IPS-15b (cell line): ENCODE measurements around the gene MPZ.

Experiments used
- H3K27me3 ChIP-seq: one replicate; pipeline ENCODE4 v1.6.1; 2013; ENCODE audit warnings: low read length; ENCODE audit not compliant: control insufficient read depth, insufficient read depth
- H3K36me3 ChIP-seq: one replicate; pipeline ENCODE4 v1.6.1; 2013; ENCODE audit warnings: low read length; ENCODE audit not compliant: control insufficient read depth, insufficient read depth
- H3K4me1 ChIP-seq: one replicate; pipeline ENCODE4 v1.6.1; 2013; ENCODE audit warnings: mild to moderate bottlenecking, low read length; ENCODE audit not compliant: control insufficient read depth, insufficient read depth
- H3K4me3 ChIP-seq: one replicate; pipeline ENCODE4 v1.5.1; 2013; ENCODE audit warnings: low read depth, low read length
- H3K9ac ChIP-seq: one replicate; pipeline ENCODE4 v1.6.1; 2013; ENCODE audit warnings: low read depth, mild to moderate bottlenecking, low read length
- H3K9me3 ChIP-seq: one replicate; pipeline ENCODE4 v1.6.1; 2013; ENCODE audit warnings: mild to moderate bottlenecking, low read length; ENCODE audit not compliant: control insufficient read depth, insufficient read depth

The MPZ gene

DNA sequence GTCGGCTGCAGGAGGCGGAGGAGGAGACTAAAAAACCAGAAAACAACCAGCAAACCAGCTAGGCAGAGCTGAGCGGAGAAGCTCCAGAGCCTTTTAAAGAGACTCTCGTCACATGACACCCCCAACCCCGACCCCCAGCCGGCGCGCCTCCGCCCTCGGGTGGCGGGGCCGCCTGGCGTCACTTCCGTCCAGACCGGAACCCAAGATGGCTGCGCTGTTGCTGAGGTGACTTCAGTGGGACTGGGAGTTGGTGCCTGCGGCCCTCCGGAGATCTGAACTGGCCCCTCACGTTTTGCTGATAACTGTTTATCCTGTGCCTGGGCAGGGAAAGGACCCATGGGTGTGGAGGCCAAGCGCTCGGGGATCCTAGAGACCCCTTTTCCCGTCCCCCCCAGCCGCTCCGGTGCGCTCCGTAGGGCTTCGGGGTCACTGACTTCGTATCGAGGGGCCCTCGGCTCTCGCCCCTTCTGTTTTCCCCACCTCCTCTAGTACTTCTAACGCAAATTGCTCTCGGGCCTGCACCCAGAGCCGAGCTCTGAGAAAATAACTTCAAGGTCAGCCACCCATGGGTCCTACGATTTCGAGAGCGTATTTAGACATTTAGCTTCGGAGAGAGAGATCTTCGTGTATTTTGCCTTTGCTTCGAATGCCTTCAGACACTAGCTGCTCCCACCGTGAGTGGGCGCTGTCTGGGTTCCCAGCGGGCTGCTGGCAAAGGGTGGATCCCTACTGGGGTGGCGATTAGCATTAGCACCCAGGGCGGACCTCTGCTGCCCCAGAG is 4.6 kb upstream of the MPZ start, which contains the start of gene SDHC:
TSS of gene SDHC (plus strand) at position 181 of the 781 bp plus-strand sequence. CDS start at position 206, 25 bp downstream.
- Histone ChIP-seq H3K36me3 (no peaks in the 10 kb centered on the region), H3K4me3 (peak within 1 kb of the TSS; percentile 98), H3K4me1 (peaks cover 10% of the 10 kb centered on the region), H3K9ac (peak within 1 kb of the TSS; percentile 97), H3K9me3 (no peaks in the 10 kb centered on the region), H3K27me3 (no peaks in the 10 kb centered on the region)

DNA sequence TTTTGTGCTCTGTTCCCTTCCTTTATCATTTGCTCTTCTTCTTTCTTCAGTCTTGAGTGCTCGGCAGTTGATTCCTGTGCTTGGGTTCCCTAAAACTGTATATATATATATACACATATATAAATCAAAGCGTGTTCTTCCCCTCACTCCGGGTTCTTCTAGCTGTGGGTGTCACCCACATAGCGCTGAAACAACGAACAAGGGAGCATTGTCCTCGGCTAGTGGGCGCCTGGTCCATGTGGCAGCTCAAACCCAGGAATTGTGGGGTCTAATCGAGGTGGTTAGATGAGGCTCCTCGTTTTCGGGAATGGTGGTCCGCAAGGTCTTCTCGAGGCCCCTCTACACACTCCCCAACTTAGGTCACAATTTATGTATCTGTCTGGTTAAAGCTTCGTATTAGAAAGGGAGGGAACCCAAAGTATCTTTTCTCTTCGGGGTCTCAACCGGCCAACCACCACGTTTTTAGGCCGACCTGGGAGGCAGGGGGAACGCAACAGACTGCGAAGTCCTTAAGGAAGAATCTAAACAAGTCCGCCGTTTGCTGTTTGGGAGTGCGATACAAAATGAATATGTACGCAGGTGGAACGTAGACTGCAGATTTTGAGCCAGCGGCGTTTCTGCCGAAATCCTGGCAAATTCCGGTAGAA is 3.9 kb upstream of the MPZ start:
- no peaks in the 10 kb centered on the region for H3K36me3 ChIP-seq
- no peaks in the 10 kb centered on the region for H3K9me3 ChIP-seq
- H3K27me3 ChIP-seq: no peaks in the 10 kb centered on the region
- peak overlapping the region; percentile 98 for H3K4me3 ChIP-seq
- H3K4me1 ChIP-seq: peaks cover 10% of the 10 kb centered on the region
- peak overlapping the region; percentile 97 for H3K9ac ChIP-seq

DNA sequence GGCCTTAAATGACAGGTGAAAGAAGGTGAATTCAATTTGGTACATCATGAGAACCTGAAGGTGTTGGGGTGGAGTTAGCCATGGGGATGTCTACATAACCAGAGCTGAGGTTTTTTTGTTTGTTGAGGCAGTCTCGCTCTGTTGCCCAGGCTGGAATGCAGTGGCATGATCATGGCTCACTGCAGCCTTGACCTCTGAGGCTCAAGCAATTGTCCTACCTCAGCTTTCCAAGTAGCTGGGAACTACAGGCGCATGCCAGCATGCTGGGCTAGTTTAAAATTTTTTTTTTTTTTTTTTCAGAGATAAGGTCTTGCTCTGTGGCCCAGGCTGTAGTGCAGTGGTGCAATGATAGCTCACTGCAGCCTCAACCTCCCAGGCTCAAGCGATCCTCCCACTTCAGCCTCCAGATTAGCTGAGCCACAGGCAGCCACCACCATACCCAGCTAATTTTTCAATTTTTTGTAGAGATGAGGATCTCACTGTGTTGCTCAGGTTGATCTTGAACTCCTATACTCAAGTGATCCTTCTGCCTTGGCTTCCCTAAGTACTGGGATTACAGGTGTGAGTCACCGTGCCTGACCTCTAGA is 1.9 kb upstream of the MPZ start:
- Histone ChIP-seq H3K36me3 (no peaks in the 10 kb centered on the region), H3K27me3 (no peaks in the 10 kb centered on the region), H3K4me3 (no peak overlapping the region), H3K4me1 (peaks cover 12% of the 10 kb centered on the region), H3K9me3 (no peaks in the 10 kb centered on the region), H3K9ac (no peak overlapping the region)

DNA sequence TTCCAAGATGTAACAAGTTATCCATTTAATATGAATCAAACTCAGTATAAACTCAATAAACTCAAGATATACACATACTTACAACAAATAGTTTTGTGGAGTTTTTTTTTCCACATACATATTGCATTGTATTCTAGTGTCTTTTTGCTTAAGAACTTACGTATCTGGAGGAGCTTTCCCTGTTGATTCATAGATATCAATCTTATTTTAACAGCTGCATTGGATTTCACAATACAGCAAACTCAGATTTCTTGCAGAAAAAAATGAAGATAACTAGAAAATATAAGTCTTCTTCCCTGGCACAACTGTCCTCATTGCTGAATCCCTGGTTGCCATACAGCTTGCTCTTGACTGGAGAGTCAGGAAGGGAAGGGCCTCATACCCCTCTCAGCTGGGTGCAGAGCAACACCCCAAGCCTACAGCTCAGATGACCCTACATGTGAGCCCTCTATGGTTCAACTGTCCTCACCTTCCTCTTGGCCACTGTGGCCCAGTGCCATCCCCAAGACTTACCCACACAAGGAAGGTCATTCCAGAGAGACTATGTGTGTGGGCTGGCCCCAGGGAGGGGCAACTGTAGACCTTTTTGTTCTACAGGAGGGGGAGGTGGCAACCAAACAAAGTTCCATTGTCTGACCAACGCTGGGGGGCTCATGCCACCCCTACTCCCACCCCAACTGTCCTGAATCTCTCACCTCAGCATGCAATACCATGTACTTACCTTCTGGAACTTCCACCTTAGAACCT is 1.7 kb downstream of the MPZ start:
- Histone ChIP-seq H3K4me3 (no peak overlapping the region), H3K27me3 (no peaks in the 10 kb centered on the region), H3K9me3 (no peaks in the 10 kb centered on the region), H3K9ac (no peak overlapping the region), H3K4me1 (peaks cover 11% of the 10 kb centered on the region), H3K36me3 (no peaks in the 10 kb centered on the region)

DNA sequence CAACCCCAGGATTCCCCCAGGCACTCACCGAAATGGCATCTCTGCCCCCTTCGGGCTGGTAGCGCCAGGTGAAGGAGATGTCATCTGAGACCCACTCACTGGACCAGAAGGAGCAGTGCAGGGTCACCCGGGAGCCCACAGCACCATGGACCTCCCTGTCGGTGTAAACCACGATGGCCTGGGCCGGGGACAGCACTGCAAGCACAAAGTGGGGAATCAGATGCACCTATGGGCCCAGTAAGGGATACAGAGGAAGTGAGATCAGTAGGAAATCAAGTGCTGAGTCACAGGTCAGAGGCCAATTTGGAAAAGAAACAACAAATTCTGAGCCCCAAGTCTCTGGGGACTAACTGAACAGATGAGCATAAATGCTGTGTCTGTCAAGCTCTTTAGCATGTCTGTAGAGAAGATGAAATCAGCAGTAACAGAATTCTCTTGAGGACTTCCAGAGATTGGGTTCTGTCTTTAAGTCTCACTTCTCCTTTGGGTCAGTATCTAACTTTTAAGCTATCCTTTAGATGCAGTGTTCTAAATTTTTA is 2.5 kb downstream of the MPZ start:
- no peaks in the 10 kb centered on the region for H3K36me3 ChIP-seq
- H3K27me3 ChIP-seq: no peaks in the 10 kb centered on the region
- no peaks in the 10 kb centered on the region for H3K9me3 ChIP-seq
- no peak overlapping the region for H3K9ac ChIP-seq
- peaks cover 13% of the 10 kb centered on the region for H3K4me1 ChIP-seq
- no peak overlapping the region for H3K4me3 ChIP-seq

DNA sequence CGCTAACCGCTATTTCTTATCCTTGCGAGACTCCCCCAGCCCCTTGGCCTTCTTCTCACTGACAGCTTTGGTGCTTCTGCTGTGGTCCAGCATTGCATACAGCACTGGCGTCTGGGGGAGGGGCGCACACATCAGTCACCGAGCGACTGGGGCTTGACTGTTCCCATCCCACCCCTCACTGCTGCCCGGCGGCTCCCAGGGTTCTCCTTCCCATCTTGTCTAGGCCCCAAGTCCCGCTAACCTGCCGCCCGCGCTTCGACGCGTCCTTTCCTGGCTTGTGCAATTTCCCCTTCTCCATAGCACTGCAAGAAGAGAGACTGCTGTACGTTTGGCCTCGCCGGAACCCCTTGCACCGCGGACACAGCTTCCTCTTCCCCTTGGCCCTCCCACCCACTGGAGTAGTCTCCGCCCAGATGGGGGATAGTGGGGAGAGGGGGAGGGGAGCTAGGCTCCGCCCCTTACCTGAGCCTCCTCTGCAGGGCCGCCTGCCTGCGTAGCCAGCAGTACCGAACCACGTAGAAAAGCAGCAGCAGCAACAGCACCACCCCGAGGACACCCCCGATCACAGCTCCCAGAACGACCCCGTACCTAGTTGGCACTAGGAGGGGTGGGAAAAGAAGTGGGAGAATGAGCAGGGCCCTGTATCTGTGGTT is 3.8 kb downstream of the MPZ start:
- H3K4me1 ChIP-seq: peaks cover 13% of the 10 kb centered on the region
- H3K4me3 ChIP-seq: peak overlapping the region; percentile 93
- H3K9ac ChIP-seq: no peak overlapping the region

DNA sequence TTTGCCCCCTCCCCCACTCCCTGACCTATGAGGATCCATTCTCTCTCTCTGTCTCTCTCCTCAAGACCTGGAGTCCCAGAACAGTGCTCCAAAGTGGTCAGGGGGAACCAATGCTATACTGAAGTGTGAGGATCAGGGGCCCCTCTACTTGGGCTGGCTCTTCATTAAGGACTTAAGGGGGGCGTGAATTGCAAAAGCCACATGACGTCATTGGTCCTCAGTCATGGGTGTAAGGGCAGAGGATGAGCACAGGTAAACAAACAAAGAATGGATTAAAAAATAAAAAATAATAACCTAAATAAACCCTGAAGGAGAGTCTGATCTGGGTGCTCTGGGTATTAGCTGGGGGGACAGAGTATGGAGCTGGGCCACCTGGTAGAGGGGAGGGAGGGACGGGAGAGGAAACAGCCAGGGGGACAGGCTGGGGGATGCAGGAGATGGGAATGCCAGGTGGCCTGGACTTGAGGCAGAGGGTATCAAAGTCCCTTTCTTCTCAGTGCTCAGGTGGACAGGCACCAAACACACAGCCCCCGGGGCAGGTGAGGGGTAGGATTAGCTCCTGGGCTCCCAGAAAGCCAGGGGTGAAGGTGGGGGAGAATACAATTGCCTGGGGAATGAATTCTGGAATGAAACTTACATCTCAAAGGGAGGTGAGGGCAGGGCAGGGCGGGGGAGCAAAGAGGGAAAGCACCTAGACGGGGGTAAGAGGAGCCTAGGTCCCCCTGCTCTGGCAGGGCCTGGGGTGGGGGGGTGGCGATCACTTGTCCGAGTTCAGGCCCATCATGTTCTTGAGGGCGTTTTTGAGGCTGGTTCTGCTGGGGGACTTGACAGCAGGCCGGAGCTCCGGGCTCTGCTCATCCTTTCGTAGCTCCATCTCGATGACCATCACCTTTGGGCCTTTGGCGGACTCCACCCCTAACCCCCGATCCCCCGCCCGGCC is 4.6 kb downstream of the MPZ start:
- Histone ChIP-seq H3K36me3 (no peaks in the 10 kb centered on the region), H3K4me1 (peaks cover 15% of the 10 kb centered on the region), H3K9me3 (no peaks in the 10 kb centered on the region), H3K4me3 (peak overlapping the region; percentile 93), H3K9ac (no peak overlapping the region), H3K27me3 (no peaks in the 10 kb centered on the region)

More for the DNA sequence above, 3.8 kb downstream of the MPZ start:
- Histone ChIP-seq H3K9me3 (no peaks in the 10 kb centered on the region), H3K36me3 (no peaks in the 10 kb centered on the region), H3K27me3 (no peaks in the 10 kb centered on the region)

DNA sequence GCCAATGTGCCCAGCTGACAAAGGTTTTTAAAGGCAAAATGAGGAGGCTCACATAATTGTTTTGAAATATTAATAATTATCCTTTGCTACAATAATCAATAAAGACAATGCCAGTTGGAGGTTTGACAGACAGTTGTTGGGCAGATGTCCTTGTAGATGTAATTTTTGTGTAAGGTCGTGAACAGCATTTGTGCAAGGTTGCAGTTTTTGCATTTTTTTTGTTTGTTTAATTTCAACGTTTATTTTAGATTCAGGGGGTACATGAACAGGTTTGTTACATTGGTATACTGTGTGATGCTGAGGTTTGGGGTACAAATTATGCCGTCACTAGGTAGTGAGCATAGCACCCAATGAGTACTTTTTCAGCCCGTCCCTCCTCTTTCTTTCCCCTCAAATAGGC is 9.3 kb downstream of the MPZ start:
- Histone ChIP-seq H3K27me3 (no peaks in the 10 kb centered on the region), H3K4me3 (no peak overlapping the region), H3K36me3 (no peaks in the 10 kb centered on the region), H3K9ac (no peak overlapping the region), H3K9me3 (no peaks in the 10 kb centered on the region), H3K4me1 (peaks cover 11% of the 10 kb centered on the region)

DNA sequence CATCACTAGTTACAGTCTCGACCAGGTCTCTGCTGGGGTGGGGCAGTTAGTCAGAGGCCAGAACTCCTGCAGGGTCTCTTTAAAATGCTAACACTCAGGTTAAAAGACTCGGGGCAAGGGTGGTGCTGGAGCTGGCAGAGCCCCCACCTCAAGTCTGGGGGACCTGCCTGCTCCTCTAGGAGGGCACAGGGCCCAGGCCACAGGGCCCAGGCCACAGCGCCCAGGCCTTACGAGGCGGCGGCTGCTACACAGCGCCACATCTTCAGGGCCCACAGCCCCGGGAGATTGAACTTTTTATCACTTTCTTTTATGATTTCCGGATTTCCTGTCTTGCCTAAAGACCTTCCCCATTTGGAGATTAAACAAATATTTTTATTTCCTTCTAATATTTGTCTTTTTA is 10.4 kb downstream of the MPZ start:
- Histone ChIP-seq H3K4me3 (no peak overlapping the region), H3K9me3 (no peaks in the 10 kb centered on the region), H3K9ac (no peak overlapping the region), H3K4me1 (peaks cover 11% of the 10 kb centered on the region), H3K27me3 (no peaks in the 10 kb centered on the region), H3K36me3 (no peaks in the 10 kb centered on the region)

DNA sequence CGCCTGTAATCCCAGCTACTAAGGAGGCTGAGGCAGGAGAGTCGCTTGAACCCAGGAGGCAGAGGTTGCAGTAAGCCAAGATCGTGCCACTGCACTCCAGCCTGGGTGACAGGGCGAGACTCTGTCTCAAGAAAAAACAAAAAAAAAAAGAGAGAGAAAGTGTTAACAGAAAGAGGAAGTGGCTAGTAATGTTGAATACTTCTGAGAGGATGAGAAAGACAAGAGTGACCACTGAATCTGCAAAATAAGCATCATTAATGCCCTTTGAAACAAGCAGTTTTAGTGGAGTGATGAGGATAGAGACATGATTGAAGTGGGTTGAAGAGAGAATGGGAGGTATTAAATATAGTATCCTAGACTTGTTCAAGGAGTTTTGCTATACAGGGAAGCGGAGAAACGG is 11.7 kb downstream of the MPZ start:
- H3K9ac ChIP-seq: no peak overlapping the region
- H3K27me3 ChIP-seq: no peaks in the 10 kb centered on the region
- no peaks in the 10 kb centered on the region for H3K36me3 ChIP-seq
- H3K9me3 ChIP-seq: no peaks in the 10 kb centered on the region
- H3K4me1 ChIP-seq: peaks cover 4% of the 10 kb centered on the region
- H3K4me3 ChIP-seq: no peak overlapping the region
